Measurements from ENCODE around the gene DYNC1I2.

The DYNC1I2 gene

DNA sequence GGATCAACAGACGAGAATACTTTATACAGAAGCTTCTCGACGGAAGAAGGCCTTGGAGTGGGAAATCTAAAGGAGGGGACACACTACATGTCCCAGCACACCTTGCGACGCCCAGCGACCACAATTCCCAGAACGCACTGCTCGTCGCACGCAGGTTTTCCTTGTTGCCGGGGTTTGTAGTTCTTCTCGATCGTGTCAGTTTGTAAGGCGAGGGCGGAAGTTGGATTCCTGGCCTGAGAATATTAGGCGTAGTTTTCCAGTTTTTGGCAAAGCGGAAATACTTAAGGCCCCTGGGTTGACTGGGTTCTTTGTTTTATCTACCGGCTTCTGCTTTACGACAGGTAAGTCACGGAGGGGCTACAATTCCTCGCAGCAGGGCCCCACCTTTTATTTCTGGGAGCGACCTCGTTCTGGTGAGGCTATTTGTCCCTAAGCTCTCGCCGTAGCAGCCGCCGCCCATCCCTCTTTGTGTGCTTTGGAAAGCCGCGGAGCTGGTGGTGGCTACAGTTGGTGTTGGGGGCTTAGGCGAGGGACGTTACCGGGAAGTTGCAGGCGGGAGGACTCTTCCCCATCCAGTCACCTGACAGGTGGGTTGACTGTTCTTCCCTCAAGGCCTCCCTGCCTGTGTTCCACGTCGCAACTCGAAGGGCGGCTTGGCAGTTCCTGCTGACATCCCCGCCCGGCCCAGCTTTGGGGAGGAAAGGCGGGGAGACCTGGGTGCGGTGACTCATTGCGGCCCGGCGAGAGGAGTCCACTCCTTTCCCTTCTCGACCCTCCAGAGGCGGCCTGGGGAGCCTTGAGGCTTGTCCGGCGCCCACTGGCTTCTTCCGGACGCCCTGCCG, at the start of gene DYNC1I2:
Gene DYNC1I2, plus strand, starts transcription at position 183 of the 842 bp plus-strand sequence. CDS start 2,687 bp downstream, outside the sequence.
- DNase-seq: peak; percentile 52

DNA sequence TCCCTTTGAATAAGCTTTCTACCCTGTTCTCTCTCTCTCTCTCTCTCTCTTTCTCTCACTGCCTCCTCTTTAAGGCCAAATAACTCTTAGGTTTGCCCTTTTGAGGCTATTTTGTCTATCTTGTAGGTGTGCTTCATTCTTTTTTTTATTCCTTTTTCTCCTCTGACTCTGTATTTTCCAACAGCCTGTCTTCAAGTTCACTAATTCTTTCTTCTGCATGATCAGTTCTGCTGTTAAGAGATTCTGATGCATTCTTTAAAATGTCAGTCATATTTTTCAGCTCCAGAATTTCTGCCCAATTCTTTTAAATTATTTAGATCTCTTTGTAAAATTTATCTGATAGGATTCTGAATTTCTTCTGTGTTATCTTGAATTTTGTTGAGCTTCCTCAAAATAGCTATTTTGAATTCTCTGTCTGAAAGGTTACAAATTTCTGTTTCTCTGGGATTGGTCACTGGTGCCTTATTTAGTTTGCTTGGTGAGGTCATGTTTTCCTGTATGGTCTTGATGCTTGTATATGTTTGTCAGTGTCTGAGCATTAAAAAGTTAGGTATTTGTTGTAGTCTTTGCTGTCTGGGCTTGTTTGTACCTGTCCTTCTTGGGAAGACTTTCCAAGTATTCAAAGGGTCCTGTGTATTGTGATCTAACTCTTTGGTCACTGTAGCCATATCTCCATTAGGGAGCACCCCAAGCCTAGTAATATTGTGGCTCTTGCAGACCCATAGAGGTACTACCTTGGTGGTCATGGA, 35.4 kb upstream of the DYNC1I2 start:
- DNase-seq: no peak

DNA sequence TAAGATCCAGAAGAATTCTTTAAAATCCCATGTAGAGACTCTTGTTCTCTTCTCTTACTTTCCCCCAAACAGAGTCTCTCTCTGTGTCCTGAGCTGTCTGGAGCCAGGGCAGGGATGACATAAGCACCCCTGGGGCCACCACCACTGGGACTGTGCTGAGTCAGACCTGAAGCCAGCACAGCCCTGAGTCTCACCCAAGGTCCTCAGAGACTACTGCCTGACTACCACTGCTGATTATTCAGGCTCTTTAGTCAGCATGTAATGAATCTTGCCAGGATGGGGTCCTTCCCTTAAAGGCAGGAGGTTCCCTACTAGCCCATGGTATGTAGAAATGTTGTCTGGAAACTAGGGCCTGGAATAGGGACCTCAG, 34.9 kb upstream of the DYNC1I2 start:
- no peak for DNase-seq

DNA sequence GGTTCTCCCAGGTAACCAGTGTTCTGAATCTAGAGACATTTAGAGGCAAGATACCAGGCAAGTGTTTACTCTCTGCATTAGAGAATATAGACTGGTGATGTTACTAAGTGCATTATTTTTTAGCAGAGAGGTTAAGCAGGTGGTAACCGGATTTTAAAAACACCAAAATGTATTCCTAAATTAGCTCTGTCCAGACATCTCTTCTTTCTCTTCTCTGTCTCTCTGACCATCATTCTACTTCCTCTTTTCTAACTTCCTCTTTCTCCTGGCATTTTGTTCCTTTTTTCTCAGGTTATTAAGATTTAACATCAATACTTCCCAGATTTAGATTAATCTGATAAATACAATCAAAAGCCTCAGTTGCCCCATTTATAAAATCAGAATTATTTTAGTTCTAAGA, 31.7 kb upstream of the DYNC1I2 start:
- no peak for DNase-seq

DNA sequence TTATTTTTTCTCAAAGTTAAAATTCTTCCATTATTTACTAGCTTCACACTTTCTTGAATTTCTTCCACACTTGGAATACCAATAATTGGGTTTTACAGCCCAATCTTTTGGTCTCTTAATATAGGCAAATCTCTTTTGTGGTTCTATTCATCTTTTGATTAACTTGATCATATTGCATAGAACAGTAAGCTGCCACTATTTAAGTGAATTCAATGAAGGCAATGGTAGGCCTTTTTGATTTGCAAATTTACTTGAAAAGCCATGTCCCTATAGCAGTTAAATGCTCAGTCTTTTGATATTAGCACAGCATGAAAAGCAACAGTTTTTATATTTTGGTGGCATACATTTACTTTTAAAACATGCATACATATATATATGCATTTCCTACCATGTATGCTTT, 20.2 kb upstream of the DYNC1I2 start:
- no peak for DNase-seq

DNA sequence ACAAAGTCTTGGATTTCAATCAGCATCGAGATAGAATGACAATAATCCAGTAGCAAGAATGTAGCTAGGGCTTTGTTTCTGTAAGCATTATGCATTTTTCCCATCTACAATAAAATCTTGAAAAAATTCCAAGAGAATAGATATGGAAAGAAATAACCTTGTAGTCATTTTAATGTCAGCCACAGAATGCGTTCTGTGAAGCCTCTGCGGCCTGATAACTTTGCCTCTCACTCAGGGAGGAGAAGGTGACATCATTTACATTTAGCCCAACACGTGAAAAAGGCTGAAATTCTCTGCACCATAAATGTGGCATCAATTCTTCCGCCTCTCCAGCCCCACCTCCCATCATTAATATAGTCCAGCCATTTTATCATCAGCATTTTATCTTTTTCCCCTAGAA, 19.1 kb upstream of the DYNC1I2 start:
- no peak for DNase-seq

DNA sequence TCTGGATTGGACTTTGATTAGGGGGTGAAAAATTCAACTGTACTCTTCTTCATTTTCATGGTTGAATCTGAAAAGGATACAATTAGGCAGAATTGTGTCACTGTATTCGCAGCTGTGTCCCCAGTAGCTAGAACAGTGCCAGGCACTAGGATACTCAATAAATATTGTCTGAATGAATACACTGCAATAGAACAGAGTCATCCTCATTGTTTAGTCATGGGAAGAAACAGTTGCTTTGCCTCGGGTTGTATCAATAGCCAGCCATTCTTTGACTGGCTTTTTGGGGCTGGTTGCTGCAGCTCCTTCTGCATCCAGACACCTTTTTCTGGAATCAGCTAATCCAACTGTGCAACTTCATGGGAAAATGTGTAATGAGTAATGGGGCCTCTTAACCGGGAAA, 18.1 kb upstream of the DYNC1I2 start:
- DNase-seq: no peak

DNA sequence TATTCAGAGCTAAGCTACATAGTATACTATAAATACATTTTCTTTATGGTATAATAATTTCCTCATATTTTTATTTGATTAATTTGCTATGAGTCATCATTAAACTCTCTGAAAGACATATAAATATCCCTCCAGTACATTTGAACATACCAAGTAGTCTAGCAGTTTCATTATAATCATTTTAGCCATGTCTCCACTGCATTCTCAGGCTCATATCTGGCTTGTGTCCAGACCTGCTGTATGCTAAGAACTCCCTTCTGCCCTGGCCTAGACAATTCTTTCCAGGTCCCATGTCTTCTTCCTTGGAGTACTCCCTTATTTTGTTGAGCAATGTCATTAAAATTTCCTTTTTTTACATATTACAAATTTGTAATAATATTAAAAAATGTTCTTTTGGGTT, 16.6 kb upstream of the DYNC1I2 start:
- DNase-seq: no peak

DNA sequence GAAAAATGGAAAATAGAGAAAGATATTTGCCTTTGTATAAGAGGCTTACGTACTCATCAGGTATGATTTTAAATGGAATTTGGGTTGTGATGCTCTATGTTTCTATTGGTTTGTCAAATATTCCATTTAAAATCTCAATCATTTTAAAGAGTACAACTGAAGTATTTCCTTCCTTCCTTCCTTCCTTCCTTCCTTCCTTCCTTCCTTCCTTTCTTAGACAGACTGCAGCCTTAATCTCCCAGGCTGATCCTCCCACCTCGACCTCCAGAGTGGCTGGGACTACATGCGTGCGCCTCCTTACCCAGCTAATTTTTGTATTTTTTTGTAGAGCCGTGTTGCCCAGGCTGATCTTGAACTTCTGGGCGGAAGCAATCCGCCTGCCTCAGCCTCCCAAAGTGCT, 15.4 kb upstream of the DYNC1I2 start:
- no peak for DNase-seq

DNA sequence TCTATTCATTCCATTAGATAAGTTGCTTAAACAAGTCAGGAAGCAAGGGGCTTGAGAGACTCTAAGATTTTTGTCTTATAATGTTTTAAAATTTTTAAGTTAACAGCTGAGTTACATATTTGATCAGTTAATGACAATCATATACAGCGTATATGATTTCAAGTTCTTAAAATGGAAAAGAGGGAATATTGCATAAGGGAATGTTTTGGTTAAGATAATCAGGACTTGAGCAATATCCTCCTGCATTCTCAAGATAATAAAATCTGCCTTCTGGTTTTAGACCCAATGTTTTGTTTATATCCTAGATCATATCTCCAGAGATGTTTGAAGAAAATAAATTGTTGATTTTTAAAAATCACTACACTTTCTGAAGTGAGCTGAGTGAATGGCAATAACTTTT, 13.4 kb upstream of the DYNC1I2 start:
- DNase-seq: no peak

DNA sequence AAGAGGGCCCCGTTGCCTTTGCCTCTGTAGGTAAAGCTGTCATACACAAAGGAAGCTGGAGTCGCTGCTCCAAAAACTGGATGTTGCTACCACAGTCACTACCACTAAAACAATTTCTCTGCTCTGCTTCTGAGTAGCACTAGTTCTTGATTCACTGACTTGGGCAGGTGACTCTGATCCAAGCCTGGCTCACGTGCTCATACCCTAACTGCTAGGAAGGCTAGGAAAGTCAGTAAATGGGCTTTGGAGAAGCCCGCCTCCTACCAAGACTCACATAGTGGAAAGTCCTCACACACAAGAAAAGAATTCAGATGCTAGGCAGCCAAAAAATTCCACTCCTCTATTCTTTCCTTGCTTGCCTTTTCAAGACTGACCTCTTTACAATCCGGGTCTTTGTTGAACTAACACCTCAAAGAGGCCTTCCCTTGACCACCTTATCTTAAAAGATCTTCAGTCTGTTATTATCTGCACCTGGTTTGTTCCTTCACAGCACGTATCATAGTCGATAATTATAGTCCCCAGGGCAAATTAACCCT, 11.4 kb upstream of the DYNC1I2 start:
- DNase-seq: no peak

DNA sequence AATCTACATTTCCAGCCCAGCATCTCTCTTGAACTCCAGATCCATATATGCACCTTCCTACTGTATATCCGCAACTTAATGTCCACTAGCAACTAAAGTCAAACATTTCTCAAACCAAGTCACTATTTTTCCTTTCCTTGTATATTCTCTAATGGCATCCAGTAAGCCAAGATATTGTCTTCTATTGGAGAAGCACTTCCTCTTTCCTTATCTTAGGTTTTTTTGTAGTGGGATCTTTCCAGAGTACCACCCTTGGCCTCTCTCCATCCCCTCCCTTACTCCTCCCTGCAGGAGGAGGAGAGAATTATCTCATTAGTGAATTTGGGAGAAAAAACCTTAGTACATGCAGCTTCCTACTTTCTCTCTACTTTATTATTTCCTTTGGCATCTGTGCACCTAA, 8.7 kb upstream of the DYNC1I2 start:
- no peak for DNase-seq

DNA sequence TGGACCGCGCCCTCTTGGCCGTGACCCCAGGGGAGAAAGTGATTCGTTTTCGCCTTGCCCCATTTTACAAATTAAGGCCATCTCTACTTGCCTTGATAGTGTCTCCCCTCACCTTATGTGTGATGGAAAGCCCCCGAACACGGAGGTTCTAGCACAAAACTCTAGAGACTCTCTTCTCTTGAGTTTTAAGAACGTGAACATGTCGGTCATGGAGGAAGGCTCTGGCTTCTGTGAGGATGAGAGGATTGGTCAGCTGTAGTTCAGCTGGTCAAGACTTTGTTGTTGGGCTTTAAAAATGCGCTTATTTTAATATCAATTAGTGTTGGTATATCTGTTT, 828 bp downstream of the DYNC1I2 start:
- DNase-seq: no peak

DNA sequence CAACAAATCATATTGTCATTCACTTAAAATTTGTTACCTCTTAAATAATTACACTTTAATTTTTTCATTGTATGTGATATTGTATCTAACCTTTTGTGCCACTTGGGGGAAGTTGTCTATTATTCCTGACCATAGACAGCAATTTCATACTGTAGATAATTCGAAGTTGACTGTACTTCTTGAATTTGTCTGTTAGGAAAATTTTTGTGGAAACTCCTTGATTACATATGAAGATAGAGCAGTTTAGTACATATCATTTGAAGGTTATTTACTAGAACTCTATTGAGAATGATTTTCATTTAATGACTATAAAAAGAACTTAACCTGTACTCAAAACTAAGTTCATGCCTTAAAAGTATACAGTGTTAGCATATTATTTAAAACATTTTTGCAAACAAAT, 5.1 kb downstream of the DYNC1I2 start:
- DNase-seq: no peak

DNA sequence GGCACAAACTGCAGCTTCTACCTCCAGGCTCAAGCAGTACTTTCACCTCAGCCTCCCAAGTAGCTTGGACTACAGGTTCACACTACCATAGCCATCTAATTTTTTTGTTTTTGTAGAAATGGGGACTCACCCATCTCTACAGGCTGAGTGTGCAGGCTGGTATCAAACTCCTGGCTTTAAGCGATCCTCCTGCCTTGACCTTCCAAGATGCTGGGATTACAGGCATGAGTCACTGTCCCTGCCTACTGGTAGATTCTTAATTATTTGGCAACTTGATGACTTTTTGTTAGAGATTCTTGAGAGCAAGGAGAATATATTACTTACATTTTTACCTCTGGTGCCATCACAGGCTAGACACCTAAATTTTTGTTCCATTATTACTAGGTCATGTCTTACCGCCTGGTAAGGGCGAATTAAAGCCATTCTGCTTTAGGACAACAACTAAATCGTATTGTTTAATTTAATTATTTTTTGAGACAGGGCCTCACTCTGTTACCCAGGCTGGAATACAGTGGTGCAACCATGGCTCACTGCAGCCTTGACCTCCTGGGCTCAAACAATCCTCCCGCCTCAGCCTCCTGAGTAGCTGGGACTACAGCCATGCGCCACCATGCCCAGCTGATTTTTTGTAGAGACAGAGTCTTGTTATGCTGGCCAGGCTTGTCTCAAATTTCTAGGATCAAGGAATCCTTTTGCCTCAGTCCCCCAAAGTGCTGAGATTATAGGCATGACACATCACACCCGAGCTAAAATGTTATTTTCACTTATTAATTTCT, 15.7 kb downstream of the DYNC1I2 start:
- DNase-seq: no peak

DNA sequence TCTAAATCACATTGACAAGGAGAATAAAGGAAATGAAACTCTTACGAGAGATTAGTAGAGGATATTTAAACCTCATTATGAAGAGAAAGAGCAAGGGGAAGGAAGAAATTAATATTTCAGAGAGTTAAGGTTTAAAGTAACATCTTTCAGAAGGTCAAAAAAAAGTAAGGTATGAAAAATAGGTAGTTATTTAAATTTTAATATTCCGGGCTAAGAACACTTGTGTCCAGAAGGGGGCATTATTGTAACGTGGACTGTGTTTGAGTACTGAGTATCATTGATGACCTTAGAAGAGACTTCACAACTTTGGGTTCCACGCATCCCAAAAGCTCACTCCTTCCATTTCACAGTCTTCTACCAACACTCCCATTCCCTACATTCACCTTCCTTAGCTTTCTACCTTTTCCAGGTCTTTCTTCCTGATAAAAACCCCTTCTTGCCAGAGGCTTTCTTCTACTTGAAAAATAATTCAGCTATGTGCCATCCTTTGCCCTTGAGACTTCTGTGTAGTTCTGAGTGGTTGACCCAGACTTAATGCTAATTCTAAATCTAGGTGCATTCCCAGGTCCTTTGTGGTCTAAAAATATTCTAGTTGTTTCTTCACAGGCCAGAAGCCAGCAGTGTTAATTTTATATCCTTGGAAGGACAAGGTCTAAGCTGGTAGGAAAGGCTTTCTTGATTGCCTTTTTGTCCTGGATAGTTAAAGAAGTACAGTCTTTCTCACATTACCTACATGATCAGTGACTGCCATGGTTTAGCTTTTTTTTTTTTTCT, 16.5 kb downstream of the DYNC1I2 start:
- DNase-seq: no peak

DNA sequence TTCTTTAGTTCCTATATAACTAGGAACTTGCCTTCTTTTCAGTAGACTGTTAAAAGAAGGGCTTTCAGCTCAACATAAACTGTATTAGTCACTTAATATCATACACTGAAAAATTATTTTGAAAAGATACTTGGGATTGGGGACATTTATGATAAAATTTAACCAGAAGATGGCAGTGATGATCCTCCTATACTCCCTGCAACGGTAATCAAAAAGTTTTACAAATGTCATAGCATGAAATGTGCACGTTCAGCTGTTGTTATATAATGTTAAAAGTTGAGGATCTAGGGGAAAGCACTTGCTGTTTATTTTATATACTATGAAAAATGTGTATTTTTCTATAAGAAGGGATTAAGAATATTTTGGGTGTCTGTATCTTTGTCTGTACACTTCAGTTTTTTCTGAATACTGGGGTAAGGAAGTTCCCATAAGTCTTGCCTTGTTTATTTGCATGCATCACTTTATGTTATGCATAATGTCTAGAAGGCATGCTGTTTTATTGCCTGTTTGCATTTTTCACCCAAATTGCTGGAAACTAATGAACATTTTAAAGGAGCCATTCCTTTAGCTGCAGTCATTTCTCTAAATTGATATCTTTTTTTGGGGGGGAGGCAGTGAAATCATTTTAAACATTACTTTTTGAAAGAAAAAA, 19.0 kb downstream of the DYNC1I2 start:
- no peak for DNase-seq

DNA sequence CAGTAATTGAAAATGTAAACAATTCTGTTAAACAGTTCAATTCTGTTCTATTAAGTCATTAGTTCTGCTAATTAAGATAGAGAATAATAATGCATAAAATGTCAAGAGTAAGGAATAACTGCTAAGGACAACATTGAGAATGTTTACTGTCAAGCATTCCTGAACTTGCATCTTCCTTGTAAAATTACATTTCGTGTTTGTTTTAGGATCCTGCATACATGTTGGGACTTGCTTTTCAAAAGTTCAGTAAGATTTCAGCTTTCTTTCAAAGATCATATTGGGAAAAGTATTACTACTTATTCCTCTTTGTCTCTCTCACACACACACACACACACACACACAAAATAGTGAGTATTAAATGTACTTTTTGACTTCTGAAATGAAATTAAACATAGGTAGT, 20.5 kb downstream of the DYNC1I2 start:
- DNase-seq: no peak

DNA sequence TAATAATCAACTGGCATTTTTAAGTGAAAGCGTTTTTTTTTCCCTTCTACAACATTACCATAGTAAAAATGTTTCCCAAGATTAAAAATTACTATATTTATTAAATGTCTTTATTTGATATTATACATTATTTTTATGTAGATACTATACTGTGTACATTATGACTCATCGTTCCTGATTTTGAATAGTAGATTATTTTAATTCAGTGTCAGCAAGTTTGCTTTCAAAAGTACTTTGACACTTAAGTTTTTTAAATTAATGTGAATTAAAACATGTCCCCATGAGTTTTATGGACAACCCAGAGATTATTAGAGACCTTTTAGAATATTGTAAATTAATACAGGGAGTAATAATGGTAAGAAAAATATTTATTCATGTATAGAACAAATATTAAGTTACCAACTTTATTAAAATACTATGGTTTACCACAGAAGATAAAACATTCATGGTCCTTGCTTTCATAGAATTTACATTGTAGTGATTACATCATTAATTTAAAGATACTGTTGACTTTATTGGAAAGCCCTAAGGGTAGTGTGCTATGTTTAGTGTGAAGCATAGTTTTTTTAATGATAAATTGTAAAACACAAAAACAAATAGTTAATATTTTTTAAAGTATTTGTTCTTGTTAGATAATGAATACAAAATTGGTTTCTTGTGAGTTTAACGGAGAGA, 21.9 kb downstream of the DYNC1I2 start:
- no peak for DNase-seq

DNA sequence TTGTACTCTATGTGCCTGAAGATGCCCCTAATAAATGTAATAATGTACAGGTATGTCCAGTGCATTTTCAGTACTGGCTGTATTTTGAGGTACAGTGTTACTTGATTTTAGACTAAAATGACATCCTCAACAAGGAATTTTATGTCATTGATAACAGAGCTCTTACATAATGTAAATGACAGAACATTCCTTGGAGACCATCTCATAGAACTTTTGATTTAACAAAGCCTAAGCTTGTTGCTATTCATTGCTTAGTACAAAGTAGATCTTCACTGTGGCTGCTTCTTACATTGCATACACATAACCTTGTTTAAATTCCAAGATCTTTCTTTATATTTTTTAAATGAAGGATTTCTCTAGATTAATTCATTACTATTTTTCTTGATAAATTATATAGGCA, 24.1 kb downstream of the DYNC1I2 start:
- DNase-seq: no peak

DNA sequence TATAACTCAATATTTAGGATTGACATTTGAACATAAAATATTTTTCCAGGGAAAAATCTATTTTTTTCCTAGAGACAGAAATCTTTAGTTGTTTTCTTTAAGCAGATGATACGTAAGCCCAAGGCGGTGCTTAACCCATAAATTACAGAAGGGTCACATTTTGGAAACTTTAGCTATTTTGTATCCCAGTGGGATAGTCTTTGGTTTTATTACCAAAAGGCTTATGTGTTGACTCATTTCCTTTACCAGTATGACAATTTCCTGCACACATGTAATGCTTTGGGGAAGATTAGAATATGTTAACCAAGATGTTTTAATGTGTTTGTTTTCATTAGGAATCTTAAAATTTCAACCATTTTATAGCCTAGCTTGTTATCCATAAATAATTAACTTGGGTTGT, 24.8 kb downstream of the DYNC1I2 start:
- no peak for DNase-seq

DNA sequence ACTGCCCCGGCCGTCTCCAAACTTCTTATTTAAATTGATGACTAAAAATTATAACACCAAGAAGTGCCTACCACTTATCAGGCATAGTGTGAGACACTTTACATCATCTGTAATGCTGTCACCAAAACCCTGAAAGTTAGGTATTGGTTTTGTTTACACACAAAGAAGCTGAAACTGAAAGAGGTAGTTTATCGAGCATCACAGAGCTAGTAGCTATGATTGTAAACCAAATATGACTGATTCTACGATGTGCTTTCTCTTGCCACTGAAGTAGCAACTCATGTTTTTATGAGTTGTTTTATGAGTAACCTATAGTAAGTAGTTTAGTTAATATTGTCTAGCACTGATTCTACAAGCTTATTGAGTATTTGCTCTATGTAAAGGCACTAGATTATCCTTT, 31.5 kb downstream of the DYNC1I2 start:
- DNase-seq: no peak
